K562 (cell line): Measurements from ENCODE around the gene ATP5ME. TPM values are rescaled to one million over a fixed set of nuclear protein-coding genes. Genes with fewer than 3 reads are reported as not detected.
A peak's percentile ranks its signal among the peaks of the same experiment; 100 is the strongest.
"Not testable (repeated sequence)": the region's sequence is repeated elsewhere in the genome, so short reads cannot be mapped to it uniquely, and the experiment has no call there.

Experiments used
- ATAC-seq: fragments of 200-7000 bp; cut with Tn5 transposase; 3 replicates; pipeline ENCODE4 v1.9.1; 2020; ENCODE audit warnings: moderate library complexity
- BruUV-seq: library from RNA; stranded (reverse); fragments of 400-500 nt; replicated peaks from 2 replicates; lab custom pipeline; 2021; lab: Mats Ljungman, UMichigan
- CTCF ChIA-PET: fragments of 300-600 bp; formaldehyde crosslinking; extraction: SDS; loops from one replicate; lab custom pipeline; 2021; ENCODE audit warnings: low intra/inter-chr PET ratio; lab: Yijun Ruan, JAX
- POLR2A ChIA-PET: fragments of 300-600, 350-650 bp; sonication (Branson Sonifier 250); formaldehyde crosslinking; extraction: SDS; loops from one replicate; lab custom pipeline; 2021; ENCODE audit warnings: antibody characterized with exemption, inconsistent platforms; lab: Yijun Ruan, JAX
- DNase-seq, 4 experiments: peaks; one replicate each; pipeline versions ENCODE4 v3.0.0 to v3.0.0-alpha.2; 2011 to 2018; ENCODE audit warnings: low spot score in 3 of 4, mixed read lengths in 3 of 4; ENCODE audit errors: extremely low read depth in 1 of 4
- FAIRE-seq: peaks from 2 replicates; lab custom pipeline; 2011; peaks lifted over from hg19 to GRCh38; lab: Jason Lieb, UNC
- H2AFZ ChIP-seq: 2 replicates; pipeline ENCODE4 v1.6.0; 2011; ENCODE audit warnings: low read depth, low read length, control low read depth, inconsistent platforms
- H3K27ac ChIP-seq: fragments of 200-600 bp; 3 replicates; pipeline ENCODE4 v1.8.0; 2011; ENCODE audit warnings: low read depth, mild to moderate bottlenecking, control low read depth, inconsistent platforms, low read length, moderate library complexity, mixed read lengths; ENCODE audit errors: extremely low read depth
- H3K27me3 ChIP-seq, 2 experiments: fragments of 300-600 bp in 1 of 2; 2 replicates in 1 of 2; 3 replicates in 1 of 2; pipeline versions ENCODE4 v1.6.0 to v1.8.0; 2011; ENCODE audit warnings: inconsistent platforms in 2 of 2, low read length in 2 of 2, mild to moderate bottlenecking in 1 of 2, mixed read lengths in 1 of 2, moderate library complexity in 1 of 2; ENCODE audit not compliant: control insufficient read depth in 2 of 2, insufficient read depth in 2 of 2
- H3K36me3 ChIP-seq: fragments of 300-600 bp; 3 replicates; pipeline ENCODE4 v1.8.0; 2011; ENCODE audit warnings: mild to moderate bottlenecking, low read length, inconsistent platforms; ENCODE audit not compliant: control insufficient read depth, insufficient read depth
- H3K4me1 ChIP-seq, 2 experiments: fragments of 200-600 bp in 1 of 2; replicated peaks in 1 of 2; 2 replicates in 1 of 2; 3 replicates in 1 of 2; pipeline versions ENCODE4 v1.5.1 to v1.8.0; 2011; ENCODE audit warnings: inconsistent platforms in 2 of 2, low read length in 2 of 2, mild to moderate bottlenecking in 1 of 2, mixed read lengths in 1 of 2, moderate library complexity in 1 of 2; ENCODE audit not compliant: control insufficient read depth in 2 of 2, insufficient read depth in 2 of 2
- H3K4me2 ChIP-seq: 2 replicates; pipeline ENCODE4 v1.6.1; 2011; ENCODE audit warnings: low read length, control low read depth, inconsistent platforms, mixed read lengths; ENCODE audit not compliant: insufficient read depth
- H3K4me3 ChIP-seq: fragments of 200-600 bp; sonication (generic), shearing (Covaris generic); 2 replicates; pipeline ENCODE4 v1.5.1; 2016; ENCODE audit warnings: control low read depth, inconsistent platforms
- H3K79me2 ChIP-seq: fragments of 200-600 bp; 3 replicates; pipeline ENCODE4 v1.8.0; 2011; ENCODE audit warnings: low read length, inconsistent platforms; ENCODE audit not compliant: control insufficient read depth, insufficient read depth
- H3K9ac ChIP-seq, 2 experiments: 2 replicates each; pipeline versions ENCODE4 v1.6.0 to v1.6.1; 2011; ENCODE audit warnings: low read depth in 2 of 2, low read length in 2 of 2, control low read depth in 1 of 2, inconsistent platforms in 1 of 2, mild to moderate bottlenecking in 1 of 2, mixed read lengths in 1 of 2; ENCODE audit not compliant: insufficient read depth in 1 of 2
- H3K9me1 ChIP-seq: one replicate; pipeline ENCODE4 v1.6.0; 2011; ENCODE audit warnings: inconsistent platforms, mild to moderate bottlenecking, low read length, moderate library complexity; ENCODE audit not compliant: control insufficient read depth, insufficient read depth
- H3K9me3 ChIP-seq: replicated peaks from 2 replicates; pipeline ENCODE4 v1.5.1; 2011; ENCODE audit warnings: low read depth, low read length, inconsistent platforms; ENCODE audit not compliant: control insufficient read depth, insufficient read depth
- H4K20me1 ChIP-seq: replicated peaks from 2 replicates; pipeline ENCODE4 v1.6.1; 2011; ENCODE audit warnings: low read length, inconsistent platforms, mixed read lengths; ENCODE audit not compliant: control insufficient read depth, insufficient read depth
- ATF7 ChIP-seq: fragments of 450-650 bp; IDR thresholded peaks from 2 replicates; pipeline ENCODE4 v1.7.1; 2014; ENCODE audit warnings: mild to moderate bottlenecking, moderate library complexity
- EHMT2 ChIP-seq: fragments of 450-650 bp; IDR thresholded peaks from 2 replicates; pipeline ENCODE4 v1.6.1; 2018; ENCODE audit warnings: antibody characterized with exemption
- FOXP1 ChIP-seq: sonication (generic); formaldehyde crosslinking; IDR thresholded peaks from 2 replicates; pipeline ENCODE4 v1.8.0; 2022; ENCODE audit warnings: mild to moderate bottlenecking, missing genetic modification reagents
- GABPB1 ChIP-seq: sonication (generic); formaldehyde crosslinking; IDR thresholded peaks from 2 replicates; pipeline ENCODE4 v1.8.0; 2022; ENCODE audit warnings: mild to moderate bottlenecking, missing genetic modification reagents
- GATAD2B ChIP-seq: fragments of 450-650 bp; IDR thresholded peaks from 2 replicates; pipeline ENCODE4 v1.6.1; 2017; ENCODE audit warnings: mild to moderate bottlenecking, borderline replicate concordance
- TARDBP ChIP-seq: fragments of 450-650 bp; IDR thresholded peaks from 2 replicates; pipeline ENCODE4 v1.6.1; 2016
- ZKSCAN8 ChIP-seq: fragments of 200-800 bp; sonication (Bioruptor generic); IDR thresholded peaks from 2 replicates; pipeline ENCODE4 v1.6.1; 2016; ENCODE audit warnings: missing genetic modification characterization, missing compliant biosample characterization
- WGBS: fragments of 100-300 bp; shearing (Covaris generic); methylation state at CpG from one replicate; pipeline ENCODE4 v1.1.6; 2016; ENCODE audit warnings: low coverage, mixed read lengths; ENCODE audit not compliant: insufficient coverage; ENCODE audit errors: missing lambda C conversion rate; 5-methylcytosine and 5-hydroxymethylcytosine counted together
- in situ Hi-C: fragments of 300-500 bp; cut with MboI; formaldehyde crosslinking; loops from 4 replicates; pipeline ENCODE4 v1.15.0; 2018; ENCODE audit warnings: inconsistent platforms, mixed read lengths
- intact Hi-C: fragments of 100-400 bp; cut with micrococcal nuclease; formaldehyde crosslinking; loops from 2 replicates; pipeline ENCODE4 v1.14.2; 2022
- polyA plus RNA-seq, 8 experiments: library from polyadenylated mRNA; depleted of rRNA in 4 of 8; stranded (reverse) in 5 of 8; unstranded in 3 of 8; fragments of >200 nt; fragmentation: Nextera tagmentation in 2 of 8; fragmentation: Illumina TruSeq in 1 of 8; extraction: Ambion mirVana in 2 of 8; extraction: Trizol in 1 of 8; gene quantifications; 2 replicates each; pipeline versions ENCODE4 v1.2.1 to v1.2.3, GENCODE V29; 2011 to 2014; ENCODE audit warnings: inconsistent platforms in 1 of 8, missing spikeins in 1 of 8
- total RNA-seq, 7 experiments: library from RNA; depleted of rRNA in 6 of 7; stranded (reverse); fragments of >200 nt in 6 of 7; fragmentation: Illumina TruSeq in 2 of 7; extraction: Trizol in 2 of 7; gene quantifications; 2 replicates each; pipeline versions ENCODE4 v1.2.1 to v1.2.3, GENCODE V29; 2011 to 2021; ENCODE audit warnings: low replicate concordance in 1 of 7
- TF ChIP-seq, protein P1 (sequence below): fragments of 250-450 bp; sonication (Bioruptor Pico); IDR thresholded peaks from 2 replicates; pipeline ENCODE4 v1.9.0; 2021; ENCODE audit warnings: mild to moderate bottlenecking

The ATP5ME gene
- total and polyA plus RNA-seq, 9 of the 15 experiments (the other 6 are each of a cell fraction or from before 2014, with no cell fraction given), result 509 to 2,480 (median 887) TPM

DNA sequence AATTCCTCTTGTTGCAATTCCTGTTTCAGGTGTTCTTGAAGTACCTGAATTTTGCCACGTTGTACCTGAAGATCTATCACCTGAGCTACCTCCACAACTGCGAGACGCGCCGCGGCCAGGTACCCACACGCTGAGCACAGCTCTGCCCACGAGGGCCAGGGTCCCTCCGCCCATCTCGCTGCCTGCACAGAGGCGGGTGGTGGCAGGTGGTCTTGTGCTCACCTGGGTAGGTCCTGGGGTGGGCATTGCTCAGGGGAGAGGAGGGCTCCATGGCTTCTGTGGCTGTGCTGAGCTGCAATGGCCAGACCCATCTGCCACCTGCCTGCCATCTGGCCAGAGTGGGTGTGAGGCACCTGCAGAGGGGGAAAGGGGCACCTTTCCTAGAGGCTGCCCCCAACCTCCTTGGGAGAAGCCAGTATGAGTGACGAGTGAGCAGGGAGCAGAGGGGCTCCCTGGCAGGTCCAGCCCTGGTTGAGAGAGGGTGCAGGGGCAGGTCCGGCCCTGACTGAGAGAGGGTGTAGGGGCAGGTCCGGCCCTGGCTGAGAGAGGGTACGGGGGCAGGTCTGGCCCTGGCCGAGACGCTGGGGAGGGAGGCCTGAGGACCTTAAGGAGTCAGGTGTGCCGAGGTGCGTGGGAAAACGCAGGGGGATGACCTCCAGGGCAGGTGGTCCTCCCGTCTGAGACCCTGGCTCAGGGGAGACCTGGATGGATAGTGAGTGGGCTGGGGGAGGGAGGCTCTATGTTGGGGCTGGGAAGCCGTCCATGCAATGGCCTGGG lies 38.0 kb downstream of the ATP5ME start:
- H2AFZ ChIP-seq, result no peak overlapping the region
- H3K79me2 ChIP-seq, result no peaks in the 10 kb centered on the region
- intact Hi-C loops, result no loop called here
- ATAC-seq (peak; percentile 22), FAIRE-seq (no peak), DNase-seq (no peak)
- in situ Hi-C loops, result no loop called here
- H3K4me2 ChIP-seq, result no peak overlapping the region
- no peak overlapping the region for H3K9ac ChIP-seq
- ChIA-PET CTCF (no interaction called here), POLR2A (no interaction called here)
- 5% methylated on average over 21 of the region's 22 CpGs for WGBS
- no TSS peak for BruUV-seq
- TF ChIP-seq ZKSCAN8 (CRISPR knock-in tag) (no peak), FOXP1 (CRISPR knock-in tag) (no peak), GATAD2B (no peak), EHMT2 (no peak), GABPB1 (CRISPR knock-in tag) (no peak), TARDBP (no peak), ATF7 (no peak)
- TF ChIP-seq, protein P1, sequence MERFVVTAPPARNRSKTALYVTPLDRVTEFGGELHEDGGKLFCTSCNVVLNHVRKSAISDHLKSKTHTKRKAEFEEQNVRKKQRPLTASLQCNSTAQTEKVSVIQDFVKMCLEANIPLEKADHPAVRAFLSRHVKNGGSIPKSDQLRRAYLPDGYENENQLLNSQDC, result no peak
- no peak overlapping the region for H3K4me3 ChIP-seq
- H3K36me3 ChIP-seq, result no peaks in the 10 kb centered on the region
- H3K9me3 ChIP-seq, result no peaks in the 10 kb centered on the region; the same call in 1 of the 2 replicates
- H3K4me1 ChIP-seq, result peaks cover 0 to 17% of the 10 kb centered on the region in 2 experiments; a peak in 1 of 5 replicates
- H3K9me1 ChIP-seq, result no peaks in the 10 kb centered on the region
- H3K27me3 ChIP-seq, result peaks cover 20 to 48% of the 10 kb centered on the region in 2 experiments
- no peak overlapping the region for H3K27ac ChIP-seq
- no peaks in the 10 kb centered on the region for H4K20me1 ChIP-seq

DNA sequence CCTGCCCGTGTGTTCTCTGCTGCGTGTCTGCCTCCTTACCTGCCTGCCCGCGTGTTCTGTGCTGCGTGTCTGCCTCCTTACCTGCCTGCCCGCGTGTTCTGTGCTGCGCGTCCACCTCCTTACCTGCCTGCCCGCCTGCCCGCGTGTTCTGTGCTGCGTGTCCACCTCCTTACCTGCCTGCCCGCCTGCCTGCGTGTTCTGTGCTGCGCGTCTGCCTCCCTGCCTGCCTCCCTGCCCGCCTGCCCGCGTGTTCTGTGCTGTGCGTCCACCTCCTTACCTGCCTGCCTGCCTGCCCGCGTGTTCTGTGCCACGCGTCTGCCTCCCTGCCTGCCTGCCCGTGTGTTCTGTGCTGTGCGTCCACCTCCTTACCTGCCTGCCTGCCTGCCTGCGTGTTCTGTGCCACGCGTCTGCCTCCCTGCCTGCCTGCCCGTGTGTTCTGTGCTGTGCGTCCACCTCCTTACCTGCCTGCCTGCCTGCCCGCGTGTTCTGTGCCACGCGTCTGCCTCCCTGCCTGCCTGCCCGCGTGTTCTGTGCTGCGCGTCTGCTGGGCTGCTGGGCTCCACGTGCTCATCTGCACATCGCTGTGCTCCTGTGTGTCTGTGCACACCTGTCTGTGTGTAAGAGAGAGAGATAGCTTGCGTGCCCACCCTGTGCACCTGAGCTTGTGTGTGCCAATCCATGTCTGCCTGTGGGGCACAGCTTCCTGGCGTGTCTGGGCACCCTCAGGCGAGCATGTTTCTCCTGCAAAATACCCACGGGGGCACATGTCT lies 38.8 kb downstream of the ATP5ME start:
- in situ Hi-C loops, POLR2A ChIA-PET: not testable (repeated sequence)
- WGBS, result 3% methylated on average over 23 of the region's 46 CpGs

More for the DNA sequence above, 38.8 kb downstream of the ATP5ME start:
- Histone ChIP-seq H3K27me3 (peaks cover 23 to 54% of the 10 kb centered on the region in 2 experiments), H3K4me1 (peaks cover 0 to 17% of the 10 kb centered on the region in 2 experiments; a peak in 1 of 5 replicates)
- H3K9me3 ChIP-seq, H3K4me2 ChIP-seq, H3K36me3 ChIP-seq, H3K4me3 ChIP-seq, H3K9me1 ChIP-seq, H3K9ac ChIP-seq, intact Hi-C loops, CTCF ChIA-PET, H3K79me2 ChIP-seq, H4K20me1 ChIP-seq, H2AFZ ChIP-seq, H3K27ac ChIP-seq, ATAC-seq, FAIRE-seq, BruUV-seq, DNase-seq: not testable (repeated sequence)
